Measurements from ENCODE around the gene FURIN.
A peak's percentile ranks its signal among the peaks of the same experiment; 100 is the strongest.
"Not testable (repeated sequence)": the region's sequence is repeated elsewhere in the genome, so short reads cannot be mapped to it uniquely, and the experiment has no call there.

FURIN gene

DNA sequence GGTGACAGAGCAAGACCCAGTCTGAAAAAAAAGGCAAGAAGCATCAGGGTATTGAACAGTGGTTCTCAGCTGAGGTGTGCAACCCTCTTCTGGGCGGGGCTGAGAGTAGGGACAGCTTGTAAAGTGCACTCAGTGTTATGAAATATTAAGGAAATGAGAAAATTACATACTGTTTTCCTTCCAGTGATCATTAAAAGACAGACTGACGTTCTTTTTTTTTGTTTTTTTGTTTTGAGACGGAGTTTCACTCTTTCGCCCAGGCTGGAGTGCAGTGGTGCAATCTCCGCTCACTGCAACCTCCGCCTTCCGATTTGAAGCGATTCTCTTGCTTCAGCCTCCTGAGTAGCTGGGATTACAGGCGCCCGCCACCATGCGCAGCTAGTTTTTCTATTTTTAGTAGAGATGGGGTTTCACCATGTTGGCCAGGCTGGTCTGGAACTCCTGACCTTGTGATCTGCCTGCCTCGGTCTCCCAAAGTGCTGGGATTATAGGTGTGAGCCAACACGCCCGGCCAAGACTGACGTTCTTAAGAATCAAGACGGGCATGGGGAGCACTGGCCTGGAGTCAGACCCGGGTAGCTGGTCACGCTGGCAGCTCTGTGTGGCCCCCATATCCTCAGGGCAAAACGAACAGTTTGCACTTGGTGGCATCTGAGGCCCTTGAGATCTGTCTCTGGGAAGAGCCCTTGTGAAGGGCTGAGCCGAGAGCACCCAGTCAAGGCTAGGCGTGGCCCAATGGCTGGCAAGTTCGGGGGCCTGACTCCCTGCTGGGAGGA, 46.1 kb downstream of the FURIN start:
- FAIRE-seq (no peak), DNase-seq (ENCODE audit: low spot score) (no peak)

DNA sequence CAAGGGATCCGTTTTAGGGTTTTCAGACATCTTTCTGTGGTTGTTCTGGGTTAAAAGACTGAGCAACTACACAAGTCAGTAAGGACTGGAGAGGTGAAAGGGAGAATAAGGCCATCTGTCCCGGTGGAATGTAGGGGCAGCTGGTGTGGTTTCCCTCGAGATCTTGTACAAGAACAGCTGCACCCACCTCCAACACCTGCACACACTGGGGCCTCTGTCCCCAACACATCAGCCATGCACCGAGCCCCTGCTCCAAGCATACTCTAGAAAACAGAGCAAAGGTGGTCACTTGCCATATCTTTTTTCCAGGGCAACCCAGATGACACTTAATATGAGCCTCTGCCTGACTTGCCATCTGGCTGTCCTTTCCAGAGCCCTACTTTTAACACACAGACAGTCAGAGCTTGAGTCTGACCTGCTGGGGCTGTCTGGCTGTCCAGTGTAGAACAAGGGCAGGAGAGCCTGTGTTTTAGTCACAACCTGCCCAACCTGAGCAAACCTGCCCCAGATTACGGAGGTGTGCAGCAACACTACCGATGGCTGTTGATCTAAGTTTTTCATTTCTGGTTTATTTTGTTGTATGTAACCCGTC, 46.9 kb downstream of the FURIN start:
- DNase-seq (ENCODE audit: low spot score) (no peak), FAIRE-seq (no peak)

DNA sequence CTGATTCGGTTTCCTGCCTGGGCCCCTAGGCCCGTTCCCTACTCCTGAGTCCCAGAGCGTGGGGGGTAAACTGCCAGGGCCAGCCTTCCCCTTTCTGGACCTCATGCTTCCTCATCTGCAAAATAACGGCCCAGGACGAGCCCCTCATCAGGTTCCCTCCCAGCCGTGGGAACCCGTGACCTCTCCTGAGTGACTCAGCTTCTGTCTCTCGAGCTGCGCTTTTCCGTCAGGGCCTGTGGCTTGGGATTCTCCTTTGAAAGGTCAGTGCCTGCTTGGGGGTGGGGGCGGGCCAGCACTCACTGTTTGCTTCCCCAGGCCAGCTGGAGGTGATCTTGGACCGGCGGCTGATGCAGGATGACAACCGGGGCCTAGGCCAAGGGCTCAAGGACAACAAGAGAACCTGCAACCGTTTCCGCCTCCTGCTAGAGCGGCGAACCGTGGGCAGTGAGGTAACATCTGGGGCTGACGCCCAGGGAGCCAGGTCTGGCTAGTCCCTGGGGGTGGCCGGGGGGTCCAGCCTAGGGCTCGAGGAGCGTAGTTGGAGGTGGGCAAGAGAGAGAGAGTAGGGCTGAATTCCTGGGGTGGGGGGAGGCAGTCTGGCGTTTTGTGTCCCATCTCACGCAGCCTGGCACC, 47.5 kb downstream of the FURIN start:
- FAIRE-seq (no peak), DNase-seq (ENCODE audit: low spot score) (no peak)

DNA sequence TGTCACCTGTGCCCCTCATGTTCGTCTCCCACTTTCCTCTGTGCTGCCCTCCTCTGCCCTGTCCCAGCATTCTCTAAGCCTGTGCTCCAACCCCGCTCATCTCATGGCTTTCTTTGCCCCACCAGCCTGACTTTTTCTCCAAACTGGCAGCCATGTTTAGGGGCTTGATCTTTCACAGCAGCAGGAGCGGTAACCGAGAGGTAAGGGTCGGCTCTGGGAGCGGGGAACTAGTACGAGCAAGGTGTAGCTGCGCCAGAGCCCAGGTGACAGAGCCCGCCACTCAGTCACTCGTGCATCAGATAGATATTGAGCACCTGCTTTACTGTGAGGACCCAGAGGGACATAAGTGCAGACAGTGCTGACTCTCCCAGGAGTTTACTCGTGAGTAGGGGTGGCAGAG, 48.1 kb downstream of the FURIN start:
- FAIRE-seq: no peak

DNA sequence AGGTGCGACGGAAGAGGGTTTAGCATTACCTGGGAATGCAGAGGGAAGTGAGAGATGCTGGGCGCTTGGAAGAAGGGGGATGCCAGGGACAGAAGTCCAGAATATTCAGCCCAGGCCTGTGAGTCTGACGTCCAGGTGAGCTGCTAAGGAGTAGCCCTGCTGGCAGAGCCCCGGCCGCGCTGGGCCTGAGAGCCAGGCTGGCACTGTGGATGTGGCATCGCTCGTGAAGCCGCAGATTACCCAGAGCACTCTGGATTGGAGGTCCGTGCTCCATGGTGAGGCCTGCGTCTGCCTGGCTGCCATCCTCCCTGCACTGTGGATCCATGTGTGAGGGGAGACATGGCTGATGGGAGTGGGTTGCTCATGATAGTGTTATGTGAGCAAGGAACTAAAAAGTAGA, 49.2 kb downstream of the FURIN start:
- DNase-seq (ENCODE audit: low spot score) (no peak), FAIRE-seq (no peak)

More for the DNA sequence above, 48.1 kb downstream of the FURIN start:
- no peak for DNase-seq (ENCODE audit: low spot score)

DNA sequence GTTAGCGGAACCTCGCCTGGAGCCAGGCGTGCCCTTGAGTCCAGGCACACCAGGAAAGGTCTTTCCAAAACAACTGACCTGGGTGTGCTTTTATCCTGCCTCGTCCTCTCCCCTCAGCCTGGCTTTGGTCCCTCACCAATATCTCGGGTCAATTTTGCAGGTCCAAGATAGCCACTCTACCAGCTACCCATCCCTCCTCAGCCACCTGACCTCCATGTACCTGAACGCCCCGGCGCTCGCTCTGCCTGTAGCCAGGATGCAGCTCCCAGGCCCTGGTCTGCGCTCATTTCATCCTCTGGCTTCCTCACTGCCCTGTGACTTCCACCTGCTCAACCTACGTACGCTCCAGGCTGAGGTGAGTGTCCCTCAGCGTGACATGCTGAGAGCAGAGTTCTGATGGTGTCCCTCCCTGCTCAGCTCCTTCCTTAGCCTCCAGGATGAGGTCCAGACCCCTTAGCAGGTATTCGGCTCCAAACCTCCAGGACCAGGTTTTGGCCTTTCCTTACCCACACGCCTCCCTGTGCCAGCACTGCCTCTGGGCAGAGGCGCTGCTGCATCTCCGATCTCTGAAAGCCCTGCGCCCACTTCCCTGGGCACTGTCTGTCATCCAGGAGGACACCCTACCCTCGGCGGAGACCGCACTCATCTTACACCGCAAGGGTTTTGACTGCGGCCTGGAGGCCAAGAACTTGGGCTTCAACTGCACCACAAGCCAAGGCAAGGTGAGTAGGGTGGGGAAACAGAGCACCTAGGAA, 49.8 kb downstream of the FURIN start:
- DNase-seq (ENCODE audit: low spot score) (no peak), FAIRE-seq (no peak)

DNA sequence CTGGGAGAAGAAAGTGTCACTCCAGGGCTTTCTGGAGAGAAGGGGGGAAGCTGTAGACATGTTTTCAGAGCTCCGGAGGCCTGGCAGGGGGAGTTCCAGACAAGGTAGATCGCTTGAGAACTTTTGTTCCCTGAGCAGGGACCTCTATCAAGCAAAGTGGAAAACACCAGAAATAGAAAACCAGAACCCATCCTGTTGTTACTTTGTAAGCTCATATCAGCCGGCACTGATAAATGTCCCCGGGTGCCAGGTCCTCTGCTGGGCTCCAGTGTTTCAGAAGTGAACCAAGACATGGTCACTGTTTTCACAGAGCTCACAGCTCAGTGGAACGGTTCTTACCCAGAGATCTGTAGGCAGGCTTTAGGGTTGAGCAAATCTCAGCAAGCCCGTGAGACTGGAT, 50.4 kb downstream of the FURIN start:
- FAIRE-seq (no peak), DNase-seq (ENCODE audit: low spot score) (no peak)

DNA sequence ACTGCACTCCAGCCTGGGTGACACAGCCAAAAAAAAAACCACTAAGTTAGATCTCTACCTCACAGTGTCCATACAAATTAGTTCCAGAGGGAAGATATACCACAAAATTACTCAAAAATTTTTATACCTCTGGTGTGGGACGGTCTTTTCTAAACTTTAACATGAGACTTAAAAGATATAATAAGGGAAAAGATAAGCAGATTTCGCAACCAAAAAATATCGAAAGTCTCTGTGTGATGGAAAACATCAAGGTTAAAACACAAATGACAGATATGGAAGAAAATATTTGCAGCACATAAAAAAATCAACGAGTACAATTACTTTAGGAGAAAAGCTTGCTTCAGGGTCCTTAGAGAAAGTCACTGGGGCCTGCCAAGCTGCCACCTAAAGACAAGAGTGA, 53.5 kb downstream of the FURIN start:
- FAIRE-seq: no peak
- DNase-seq (ENCODE audit: low spot score): no peak

DNA sequence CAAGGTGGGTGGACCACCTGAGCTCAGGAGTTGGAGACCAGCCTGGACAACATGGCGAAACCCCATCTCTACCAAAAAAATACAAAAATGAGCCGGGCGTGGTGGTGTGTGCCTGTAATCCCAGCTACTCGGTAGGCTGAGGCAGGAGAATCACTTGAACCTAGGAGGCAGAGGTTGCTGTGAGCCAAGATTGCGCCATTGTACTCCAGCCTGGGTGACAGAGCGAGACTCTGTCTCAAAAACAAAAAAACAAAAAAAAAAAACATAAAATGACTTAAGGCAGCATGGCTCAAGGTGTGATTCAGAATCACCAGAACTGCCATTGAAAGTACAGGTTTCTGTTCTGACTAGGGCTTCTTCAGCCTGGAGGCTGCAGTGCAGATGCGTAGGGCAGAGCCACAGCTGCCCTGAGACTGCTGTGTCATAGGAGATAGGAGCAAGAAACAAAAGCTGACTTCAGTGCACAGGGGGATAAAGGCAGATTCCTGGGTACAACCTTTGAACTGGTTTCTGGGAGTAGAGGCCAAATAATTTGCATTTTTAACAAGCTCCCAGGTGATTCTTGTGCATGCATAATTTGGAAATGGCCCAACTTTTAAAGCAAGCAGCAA, 54.4 kb downstream of the FURIN start:
- not testable (repeated sequence) for DNase-seq (ENCODE audit: low spot score); FAIRE-seq

DNA sequence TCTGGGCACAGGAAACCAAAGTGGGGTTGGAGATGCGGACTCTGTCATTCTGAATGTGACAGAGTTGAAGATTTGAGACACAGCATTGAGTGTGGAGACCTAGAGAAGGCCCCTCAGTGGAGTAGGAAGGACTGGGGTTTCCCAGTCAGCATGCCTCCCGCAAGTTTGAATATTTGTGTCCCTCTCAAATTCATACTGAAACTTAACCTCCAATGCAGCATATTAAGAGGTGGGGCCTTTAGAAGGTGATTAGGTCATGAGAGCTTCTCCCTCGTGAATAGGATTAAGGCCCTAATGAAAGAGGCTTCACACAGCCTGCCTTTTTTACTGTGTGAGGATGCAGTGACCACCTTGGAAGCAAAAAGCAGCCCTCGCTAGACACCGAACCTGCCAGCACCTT, 56.0 kb downstream of the FURIN start:
- no peak for FAIRE-seq
- no peak for DNase-seq (ENCODE audit: low spot score)

DNA sequence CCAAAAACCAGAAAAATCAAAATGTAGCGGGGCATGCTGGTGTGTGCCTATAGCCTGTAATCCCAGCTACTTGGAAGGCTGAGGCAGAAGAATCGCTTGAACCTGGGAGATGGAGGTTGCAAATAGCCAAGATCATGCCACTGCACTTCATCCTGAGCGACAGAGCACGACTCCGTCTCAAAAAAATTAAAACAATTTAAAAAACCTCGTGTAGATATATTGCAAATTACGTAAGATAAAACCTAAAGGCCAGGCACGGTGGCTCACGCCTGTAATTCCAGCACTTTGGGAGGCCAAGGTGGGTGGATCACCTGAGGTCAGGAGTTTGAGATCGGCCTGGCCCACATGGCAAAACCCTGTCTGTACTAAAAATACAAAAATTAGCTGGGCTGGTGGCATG, 58.4 kb downstream of the FURIN start:
- FAIRE-seq; DNase-seq (ENCODE audit: low spot score): not testable (repeated sequence)

DNA sequence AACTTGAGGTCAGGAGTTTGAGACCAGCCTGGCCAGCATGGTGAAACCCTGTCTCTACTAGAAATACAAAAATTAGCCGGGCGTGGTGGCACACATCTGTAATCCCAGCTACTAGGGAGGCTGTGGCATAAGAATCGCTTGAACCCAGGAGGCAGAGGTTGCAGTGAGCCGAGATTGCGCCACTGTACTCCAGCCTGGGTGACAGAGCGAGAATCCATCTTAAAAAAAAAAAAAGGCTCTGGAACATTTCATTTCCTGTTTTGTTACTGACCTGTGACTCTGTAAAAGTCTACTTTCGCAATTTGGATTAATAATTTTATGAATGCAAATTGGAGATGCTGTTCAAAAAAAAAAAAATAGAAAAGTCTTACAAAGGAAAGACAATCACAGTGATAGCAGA, 59.7 kb downstream of the FURIN start:
- not testable (repeated sequence) for FAIRE-seq

DNA sequence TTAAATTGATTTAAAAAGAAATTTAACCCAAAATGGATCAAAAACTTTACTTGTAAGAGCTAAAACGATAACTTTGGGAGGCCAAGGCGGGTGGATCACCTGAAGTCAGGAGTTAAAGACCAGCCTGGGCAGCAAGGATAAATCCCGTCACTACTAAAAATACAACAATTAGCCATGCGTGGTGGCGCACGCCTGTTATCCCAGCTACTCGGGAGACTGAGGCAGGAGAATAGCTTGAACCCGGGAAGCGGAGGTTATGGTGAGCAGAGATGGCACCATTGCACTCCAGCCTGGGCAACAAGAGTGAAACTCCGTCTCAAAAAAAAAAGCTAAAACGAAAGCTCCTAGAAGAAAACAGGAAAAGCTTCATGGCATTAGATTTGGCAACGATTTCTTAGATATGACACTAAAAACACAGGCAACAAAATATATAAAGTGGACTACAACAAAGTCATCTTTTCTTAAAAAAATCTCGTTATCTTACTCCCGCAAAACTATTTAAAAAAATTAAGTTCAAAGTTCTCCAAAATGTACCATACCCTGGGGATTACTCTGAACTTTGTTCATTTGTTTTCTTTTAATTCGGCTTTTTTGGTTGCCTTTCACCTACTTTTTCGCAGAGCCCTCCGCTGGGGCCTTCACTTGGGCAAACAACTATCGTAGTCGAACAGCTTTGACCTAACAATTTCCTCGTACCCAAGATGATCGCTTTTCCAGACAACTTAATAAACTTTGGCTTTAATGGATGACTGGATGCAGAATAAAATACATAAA, 61.0 kb downstream of the FURIN start:
- FAIRE-seq (no peak), DNase-seq (ENCODE audit: low spot score) (no peak)

More for the DNA sequence above, 59.7 kb downstream of the FURIN start:
- not testable (repeated sequence) for DNase-seq (ENCODE audit: low spot score)

DNA sequence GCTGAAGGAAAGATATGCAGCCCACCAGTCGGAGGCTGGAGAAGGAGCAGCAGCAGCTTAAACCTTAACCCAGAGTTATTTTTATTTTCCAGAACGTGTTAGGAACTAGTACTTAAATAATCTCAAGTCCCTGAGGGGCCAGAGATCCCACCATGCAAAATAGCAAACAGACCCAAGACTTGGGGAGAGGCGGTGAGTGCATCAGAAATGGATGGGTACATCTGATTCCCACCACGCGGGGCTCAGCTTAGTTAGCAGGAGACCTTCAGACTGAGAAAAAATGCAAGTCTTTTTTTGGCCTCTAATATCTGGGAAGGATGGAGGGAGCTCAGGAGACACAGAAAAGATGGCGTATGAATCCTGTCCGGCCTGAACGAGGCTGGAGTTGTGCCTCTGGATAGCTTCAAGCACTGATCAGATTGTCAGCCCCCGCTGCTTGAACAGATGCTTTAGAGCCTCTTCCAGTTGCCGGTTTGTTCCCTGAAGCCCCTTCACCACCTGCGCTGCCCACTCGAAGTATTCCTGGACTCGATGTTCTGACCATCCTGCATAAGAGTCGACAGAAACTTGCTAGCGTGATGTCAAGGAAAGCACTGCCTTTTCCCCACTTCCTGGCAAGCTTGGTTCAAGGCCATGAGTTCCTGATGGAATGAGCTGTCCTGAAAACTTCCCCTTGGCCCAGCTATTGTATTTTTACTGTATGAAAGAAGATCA, 62.6 kb downstream of the FURIN start:
- no peak for DNase-seq (ENCODE audit: low spot score)
- no peak for FAIRE-seq

DNA sequence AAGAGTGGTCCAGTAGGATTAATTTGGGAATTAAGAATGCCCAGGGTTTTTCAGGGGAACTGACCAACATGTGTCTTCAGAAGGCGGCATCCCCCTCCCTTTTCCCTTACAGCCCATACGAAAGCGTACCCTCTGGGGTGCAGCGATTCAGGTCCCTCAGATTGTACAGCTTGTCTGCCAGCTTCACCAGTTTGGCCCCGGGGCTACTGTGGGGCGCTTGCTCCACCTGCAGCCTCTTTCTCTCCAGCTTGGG, 63.1 kb downstream of the FURIN start:
- no peak for DNase-seq (ENCODE audit: low spot score)
- FAIRE-seq: no peak

DNA sequence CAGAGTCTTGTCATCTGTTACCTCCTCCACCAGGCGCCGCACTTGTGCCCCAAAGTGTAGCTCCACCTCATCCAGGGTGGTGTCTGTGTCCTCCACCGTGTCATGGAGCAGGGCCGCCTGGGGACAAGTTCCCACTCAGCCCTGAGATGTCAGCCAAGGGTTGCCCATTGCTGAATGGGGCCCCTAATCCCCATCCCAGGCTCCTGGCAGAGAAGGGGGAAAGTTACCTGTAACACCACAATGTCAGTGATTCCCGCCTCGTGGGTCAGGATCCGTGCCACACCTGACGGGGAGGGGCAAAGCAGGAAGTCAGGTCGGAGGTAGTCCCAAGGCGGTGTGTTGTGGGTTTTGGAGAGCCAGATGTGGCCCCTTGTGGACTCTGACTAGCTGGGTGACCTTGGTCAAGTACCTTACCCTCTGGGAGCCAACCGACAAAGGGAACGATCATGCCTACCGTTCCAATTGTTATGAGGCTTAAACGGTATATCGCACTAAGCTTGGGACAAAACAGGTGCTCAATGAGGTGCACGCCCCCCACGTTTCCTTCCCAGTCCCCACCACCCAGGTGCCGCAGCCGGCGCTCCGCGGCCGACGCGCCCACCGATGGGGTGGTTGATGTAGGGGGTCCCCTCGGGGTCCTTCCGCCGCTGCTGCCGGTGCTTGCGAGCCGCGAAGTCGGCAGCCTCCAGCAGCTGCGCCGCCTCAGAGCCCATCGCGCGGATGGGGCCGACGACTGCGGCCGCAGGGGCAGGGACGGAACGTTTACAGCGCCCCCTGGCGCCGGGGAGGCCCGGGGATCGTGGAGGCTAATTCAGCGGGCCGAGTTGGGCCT, 63.7 kb downstream of the FURIN start, which contains the start of gene HDDC3:
Gene HDDC3 (minus strand): TSS at position 722 of the 832 bp plus-strand sequence. CDS start 9 bp downstream, at position 713.
- FAIRE-seq (no peak), DNase-seq (ENCODE audit: low spot score) (peak; percentile 92)

DNA sequence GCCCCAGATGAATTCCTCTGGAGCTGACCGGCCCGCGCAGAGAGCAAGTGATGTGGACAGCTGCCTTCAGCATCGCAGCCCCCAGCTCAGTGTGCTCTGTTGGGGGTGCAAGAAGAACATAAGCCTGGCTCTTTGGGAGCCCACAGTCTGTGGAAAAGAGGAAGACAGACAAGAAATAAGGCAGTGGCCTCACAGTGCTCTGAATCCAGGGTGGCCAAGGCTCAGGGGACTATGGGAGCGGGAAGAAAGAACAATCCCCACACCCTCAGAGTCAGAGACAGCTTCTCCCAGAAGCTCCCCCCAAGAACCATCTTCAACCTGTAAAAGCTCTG, 64.2 kb downstream of the FURIN start:
- DNase-seq (ENCODE audit: low spot score): no peak
- no peak for FAIRE-seq

Measured in urothelium cell line (cell line).